Measurements from ENCODE around the gene MOGAT3.
A peak's percentile ranks its signal among the peaks of the same experiment; 100 is the strongest.

MOGAT3 gene

GRCh38 chr7:101159696-101160674, 40.9 kb downstream of the MOGAT3 start:
- peak; percentile 61 for DNase-seq

DNA sequence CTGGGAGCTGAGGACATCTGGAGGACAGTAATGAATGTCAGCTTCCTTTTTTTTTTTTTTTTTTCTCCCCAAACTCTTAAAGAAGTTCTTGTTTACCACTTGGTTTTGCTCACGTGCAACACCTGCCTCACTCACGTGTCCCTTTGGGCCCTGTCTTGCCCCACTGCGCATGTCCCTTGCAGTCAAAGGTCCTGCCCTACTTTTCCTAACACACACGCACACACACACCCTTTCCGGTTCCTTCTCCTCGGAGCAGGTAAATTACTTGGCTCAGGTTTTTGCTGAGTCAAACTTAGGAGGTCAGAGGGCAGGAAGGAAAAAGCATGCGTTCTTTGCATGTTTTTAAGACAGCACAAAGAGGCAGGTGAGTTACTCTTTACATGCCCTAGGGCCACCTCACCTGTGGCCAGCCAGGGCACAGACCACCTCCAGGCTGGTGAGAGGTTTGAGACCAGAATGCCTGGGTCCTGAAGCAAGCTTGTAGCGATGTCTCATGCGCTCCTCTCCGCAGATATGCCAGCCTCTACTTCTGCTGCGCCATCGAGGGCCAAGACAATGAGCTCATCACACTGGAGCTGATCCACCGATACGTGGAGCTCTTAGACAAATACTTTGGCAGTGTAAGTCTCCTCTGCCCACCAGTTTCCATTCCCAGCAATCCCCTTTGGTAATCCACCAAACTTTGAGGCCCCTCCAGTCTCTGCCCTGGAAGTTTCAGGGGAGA, 43.8 kb downstream of the MOGAT3 start:
- DNase-seq = no peak

GRCh38 chr7:101156277-101156676, 44.6 kb downstream of the MOGAT3 start:
- no peak for DNase-seq

- no peak for DNase-seq
Observed at GRCh38 chr7:101155303-101155702, 45.5 kb downstream of the MOGAT3 start.

DNA sequence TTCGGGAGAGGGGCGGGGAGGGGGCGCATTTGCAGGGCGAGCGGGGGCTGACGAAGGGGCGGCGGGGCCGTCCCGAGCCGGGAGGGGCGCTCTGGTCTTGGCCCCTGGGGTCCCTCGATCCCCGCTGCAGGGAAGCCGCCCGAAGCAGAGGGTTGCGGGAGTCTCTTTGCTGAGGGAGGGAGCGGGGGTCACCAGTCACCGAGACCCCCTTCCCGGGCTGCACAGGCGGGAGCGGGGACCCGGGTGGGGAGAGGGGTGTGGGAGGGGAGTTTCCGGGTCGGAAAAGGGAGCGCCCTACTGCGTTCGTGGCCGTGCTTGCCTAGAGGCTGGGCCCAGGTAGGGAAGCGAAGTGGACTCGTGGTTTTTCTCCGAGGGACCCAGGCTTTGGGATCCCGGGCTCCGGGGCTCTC, 46.1 kb downstream of the MOGAT3 start:
- DNase-seq = no peak

DNA sequence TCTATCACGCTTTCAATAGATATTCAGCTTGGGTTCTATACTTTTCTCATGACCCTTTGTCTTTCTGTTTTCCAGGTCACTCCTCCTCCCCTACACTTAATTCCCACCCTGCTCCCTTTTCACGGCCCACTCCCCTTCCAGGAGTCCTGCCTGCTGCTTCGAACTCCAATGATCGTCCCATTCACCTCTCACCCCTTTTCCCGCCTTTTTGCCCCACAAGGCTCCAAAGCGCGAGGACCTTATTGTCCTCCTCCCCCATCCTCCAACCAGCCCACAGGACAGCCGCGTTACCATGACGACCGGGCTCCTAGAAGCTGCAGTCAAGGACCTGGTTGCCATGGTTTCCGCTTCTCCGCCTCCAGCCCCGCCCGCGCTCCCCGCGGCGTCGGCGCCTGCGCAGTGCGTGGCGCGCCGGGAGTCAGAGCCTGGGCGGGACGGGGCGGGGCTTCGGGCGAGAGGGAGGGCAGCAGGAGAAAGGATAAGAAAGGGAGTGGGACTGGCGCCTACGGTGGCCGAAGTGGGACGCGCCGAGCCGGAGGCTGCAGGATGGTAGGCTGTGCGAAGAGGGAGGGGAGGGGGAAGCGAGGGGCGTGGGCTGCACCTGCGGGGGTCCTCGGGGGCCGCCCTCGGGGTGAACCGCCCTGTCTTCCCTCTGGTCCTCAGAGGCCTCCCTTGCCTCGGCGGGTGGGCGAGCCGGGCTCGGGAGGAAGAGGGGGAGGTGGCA, 46.7 kb downstream of the MOGAT3 start, which contains the start of gene AP1S1:
Gene AP1S1 (plus strand): TSS at position 508 of the 724 bp plus-strand sequence. CDS start 39 bp downstream, at position 547.
- peak; percentile 96 for DNase-seq

- no peak for DNase-seq
Observed at GRCh38 chr7:101151908-101152651, 48.8 kb downstream of the MOGAT3 start.
